Fibroblast of lung (primary cell): ENCODE measurements around the gene ARHGEF11.

ENCODE experiments used
- CTCF ChIP-seq, 2 donors: IDR thresholded peaks in 1 of 2; conservative IDR thresholded peaks in 1 of 2; 1 replicate in 1 of 2; 2 replicates in 1 of 2; pipeline ENCODE4 v1.5.1; 2011 to 2012; ENCODE audit warnings: low read length in 2 of 2, control low read depth in 1 of 2, inconsistent platforms in 1 of 2, low read depth in 1 of 2, mild to moderate bottlenecking in 1 of 2
- EZH2 ChIP-seq: IDR thresholded peaks from 2 replicates; pipeline ENCODE4 v1.5.1; 2012; ENCODE audit warnings: low read length, control low read depth, mild to moderate bottlenecking; ENCODE audit errors: missing control alignments

- TF ChIP-seq CTCF (conservative IDR thresholded peaks at IDR 0.05 in 1 of 2, IDR thresholded peaks at IDR 0.05 in 1 of 2; ENCODE audit: low read depth in 1 of 2, low read length in 2 of 2) (no peak), EZH2 (no peak)
Measured at GRCh38 chr1:157006676-157007075, 38.9 kb downstream of the ARHGEF11 start.
